MCF 10A (cell line): ENCODE measurements around the gene PLEKHM3. TPM values are rescaled to one million over a fixed set of nuclear protein-coding genes. Genes with fewer than 3 reads are reported as not detected.
A peak's percentile ranks its signal among the peaks of the same experiment; 100 is the strongest.

ENCODE experiments used
- BruUV-seq: library from RNA; stranded (reverse); fragments of 400-500 nt; replicated peaks from 2 replicates; lab custom pipeline; 2021; lab: Mats Ljungman, UMichigan
- CTCF ChIA-PET: fragments of 300-600 bp; sonication (Branson Sonifier 250); formaldehyde crosslinking; extraction: SDS; loops from one replicate; lab custom pipeline; 2021; ENCODE audit warnings: antibody characterized with exemption, inconsistent platforms; lab: Yijun Ruan, JAX
- POLR2A ChIA-PET: fragments of 300-600, 350-650 bp; sonication (Branson Sonifier 250); formaldehyde crosslinking; extraction: SDS; loops from one replicate; lab custom pipeline; 2020; ENCODE audit warnings: antibody characterized with exemption, inconsistent platforms; lab: Yijun Ruan, JAX
- DNase-seq: peaks from one replicate; pipeline ENCODE4 v3.0.0-alpha.2; 2018; ENCODE audit not compliant: unreplicated experiment
- H3K27ac Mint-ChIP-seq: one replicate; pipeline ENCODE4 v1.8.0; 2022; ENCODE audit warnings: mild to moderate bottlenecking, low read depth, mixed read lengths; ENCODE audit not compliant: unreplicated experiment
- H3K27me3 Mint-ChIP-seq: one replicate; pipeline ENCODE4 v1.8.0; 2022; ENCODE audit warnings: mixed read lengths; ENCODE audit not compliant: insufficient read depth, unreplicated experiment
- H3K36me3 Mint-ChIP-seq: one replicate; pipeline ENCODE4 v1.8.0; 2022; ENCODE audit warnings: mild to moderate bottlenecking, moderate library complexity, mixed read lengths; ENCODE audit not compliant: insufficient read depth, unreplicated experiment
- H3K4me1 Mint-ChIP-seq: one replicate; pipeline ENCODE4 v1.8.0; 2022; ENCODE audit warnings: mixed read lengths; ENCODE audit not compliant: insufficient read depth, unreplicated experiment
- H3K4me3 Mint-ChIP-seq: one replicate; pipeline ENCODE4 v1.8.0; 2022; ENCODE audit warnings: mild to moderate bottlenecking, moderate library complexity, mixed read lengths; ENCODE audit not compliant: unreplicated experiment
- H3K9me3 Mint-ChIP-seq: one replicate; pipeline ENCODE4 v1.8.0; 2022; ENCODE audit warnings: mixed read lengths; ENCODE audit not compliant: unreplicated experiment
- intact Hi-C: fragments of 100-400 bp; cut with micrococcal nuclease; formaldehyde crosslinking; loops from 2 replicates; pipeline ENCODE4 v1.14.1; 2022
- total RNA-seq: library from RNA; stranded (reverse); gene quantifications from 2 replicates; pipeline ENCODE4 v1.2.3, GENCODE V29; 2022
- TF ChIP-seq, protein P1 (sequence below): fragments of 200-600 bp; IDR thresholded peaks from one replicate; pipeline ENCODE4 v1.8.0; 2022; ENCODE audit warnings: antibody characterized with exemption, mild to moderate bottlenecking; ENCODE audit not compliant: unreplicated experiment

PLEKHM3 gene
- total RNA-seq, 1 experiment from 2014 or later: 5.4 TPM

DNA sequence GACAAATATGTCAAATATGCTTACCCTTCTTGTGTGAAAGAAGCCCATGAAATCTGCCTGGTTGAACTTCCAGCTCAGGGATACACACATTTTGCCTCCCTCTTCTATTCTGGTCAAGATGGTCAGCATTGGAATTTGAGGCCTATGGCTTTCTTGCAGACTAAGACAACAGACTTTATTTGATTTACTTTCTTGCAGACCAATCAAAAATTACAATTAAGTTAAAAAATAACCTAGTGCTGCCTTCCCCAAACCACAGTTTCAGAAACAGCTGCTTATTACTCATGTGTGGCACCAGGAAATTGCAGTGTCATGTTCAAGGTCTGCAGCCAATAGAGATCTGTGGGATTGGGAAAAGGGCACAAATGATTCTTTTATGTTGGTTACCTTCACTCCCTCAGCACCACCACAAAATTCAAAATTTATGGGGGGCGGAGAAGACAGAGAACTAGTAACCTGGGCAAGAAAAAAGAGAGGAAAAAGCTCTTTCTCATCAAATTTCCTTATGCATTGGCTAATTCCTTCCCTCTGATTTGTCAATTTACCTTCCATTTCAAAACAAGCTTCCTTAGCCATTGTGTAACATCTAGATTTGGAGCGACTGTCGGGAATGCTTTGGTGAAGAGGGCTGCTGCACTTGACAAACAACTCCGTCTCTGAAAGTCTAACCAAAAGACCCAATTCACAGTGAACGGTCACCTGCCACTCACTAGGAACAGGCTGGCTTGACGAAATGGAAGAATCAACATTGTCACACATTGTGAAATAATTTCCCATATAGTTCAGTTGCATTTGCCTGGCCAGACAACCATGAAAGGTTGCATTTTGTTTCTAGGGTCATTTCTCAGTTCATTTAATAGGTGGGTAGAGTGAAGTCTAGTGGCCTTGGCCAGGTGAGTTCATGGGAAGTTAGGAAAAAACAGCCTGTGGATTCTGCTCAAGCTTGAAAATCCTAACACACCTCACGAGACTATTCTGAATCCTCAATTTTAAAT is 155.2 kb downstream of the PLEKHM3 start:
- POLR2A ChIA-PET: interaction anchor here (0.9 to 1.1 kb wide), 2 partner anchors 9 to 13 kb away, joined by 3 to 4 read pairs; no protein-coding TSS in a partner anchor

DNA sequence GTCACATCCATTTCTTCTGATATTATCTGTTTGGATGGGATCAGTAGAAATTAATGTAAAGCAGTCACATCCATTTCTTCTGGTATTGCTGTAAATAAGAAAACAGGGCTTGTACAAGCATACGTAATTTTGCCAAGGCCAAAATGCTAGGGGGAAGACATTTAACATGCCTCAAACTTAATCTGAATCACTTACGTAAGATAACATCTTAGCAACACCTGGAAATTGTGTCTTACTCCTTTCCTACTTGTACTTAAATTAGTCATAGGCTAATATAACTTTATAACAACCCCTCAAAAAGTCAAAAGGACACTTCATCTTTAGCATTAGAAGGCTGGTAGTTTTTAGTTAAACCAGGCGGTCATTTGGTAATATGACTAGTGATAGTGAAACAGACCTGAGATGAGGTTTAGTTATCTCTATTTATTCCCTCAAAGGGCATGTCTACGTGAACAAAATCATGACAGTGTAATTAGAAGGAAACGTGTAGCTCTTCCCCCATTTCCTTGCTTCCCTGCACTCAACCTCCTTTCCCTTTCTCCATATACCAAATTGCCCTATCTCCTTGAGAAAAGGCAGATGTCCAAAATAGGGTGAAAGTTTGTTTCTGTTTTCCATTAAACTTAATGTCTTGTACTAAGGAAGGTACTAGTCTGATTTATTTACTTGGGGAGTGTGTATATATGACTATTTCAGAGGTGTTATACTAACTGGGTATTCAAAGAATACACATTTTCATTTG is 156.3 kb downstream of the PLEKHM3 start:
- Mint-ChIP-seq H3K4me3 (no peak overlapping the region), H3K27me3 (no peaks in the 10 kb centered on the region), H3K27ac (no peak overlapping the region), H3K9me3 (no peaks in the 10 kb centered on the region), H3K36me3 (no peaks in the 10 kb centered on the region), H3K4me1 (peaks cover 8% of the 10 kb centered on the region)
- CTCF ChIA-PET: interaction anchor here (0.6 kb wide), 1 partner anchor 63 kb away, joined by 3 read pairs; no protein-coding TSS in a partner anchor
- POLR2A ChIA-PET: interaction anchor here (0.6 to 0.9 kb wide), 4 partner anchors 14 to 384 kb away, joined by 3 to 4 read pairs (median 3); no protein-coding TSS in a partner anchor
- TF ChIP-seq, protein P1, sequence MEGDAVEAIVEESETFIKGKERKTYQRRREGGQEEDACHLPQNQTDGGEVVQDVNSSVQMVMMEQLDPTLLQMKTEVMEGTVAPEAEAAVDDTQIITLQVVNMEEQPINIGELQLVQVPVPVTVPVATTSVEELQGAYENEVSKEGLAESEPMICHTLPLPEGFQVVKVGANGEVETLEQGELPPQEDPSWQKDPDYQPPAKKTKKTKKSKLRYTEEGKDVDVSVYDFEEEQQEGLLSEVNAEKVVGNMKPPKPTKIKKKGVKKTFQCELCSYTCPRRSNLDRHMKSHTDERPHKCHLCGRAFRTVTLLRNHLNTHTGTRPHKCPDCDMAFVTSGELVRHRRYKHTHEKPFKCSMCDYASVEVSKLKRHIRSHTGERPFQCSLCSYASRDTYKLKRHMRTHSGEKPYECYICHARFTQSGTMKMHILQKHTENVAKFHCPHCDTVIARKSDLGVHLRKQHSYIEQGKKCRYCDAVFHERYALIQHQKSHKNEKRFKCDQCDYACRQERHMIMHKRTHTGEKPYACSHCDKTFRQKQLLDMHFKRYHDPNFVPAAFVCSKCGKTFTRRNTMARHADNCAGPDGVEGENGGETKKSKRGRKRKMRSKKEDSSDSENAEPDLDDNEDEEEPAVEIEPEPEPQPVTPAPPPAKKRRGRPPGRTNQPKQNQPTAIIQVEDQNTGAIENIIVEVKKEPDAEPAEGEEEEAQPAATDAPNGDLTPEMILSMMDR: no peak
- intact Hi-C loops: no loop called here
- no peak for DNase-seq
- no TSS peak for BruUV-seq

More for the DNA sequence above, 155.2 kb downstream of the PLEKHM3 start:
- peak; percentile 64 for DNase-seq
- TF ChIP-seq, protein P1: no peak
- H3K4me1 Mint-ChIP-seq: peaks cover 8% of the 10 kb centered on the region
- H3K27ac Mint-ChIP-seq: no peak overlapping the region
- H3K27me3 Mint-ChIP-seq: no peaks in the 10 kb centered on the region
- no TSS peak for BruUV-seq
- H3K9me3 Mint-ChIP-seq: no peaks in the 10 kb centered on the region
- CTCF ChIA-PET: interaction anchor here (0.6 to 1.1 kb wide), 2 partner anchors 44 to 305 kb away, joined by 3 to 4 read pairs; no protein-coding TSS in a partner anchor
- intact Hi-C loops: no loop called here
- H3K4me3 Mint-ChIP-seq: no peak overlapping the region
- no peaks in the 10 kb centered on the region for H3K36me3 Mint-ChIP-seq

DNA sequence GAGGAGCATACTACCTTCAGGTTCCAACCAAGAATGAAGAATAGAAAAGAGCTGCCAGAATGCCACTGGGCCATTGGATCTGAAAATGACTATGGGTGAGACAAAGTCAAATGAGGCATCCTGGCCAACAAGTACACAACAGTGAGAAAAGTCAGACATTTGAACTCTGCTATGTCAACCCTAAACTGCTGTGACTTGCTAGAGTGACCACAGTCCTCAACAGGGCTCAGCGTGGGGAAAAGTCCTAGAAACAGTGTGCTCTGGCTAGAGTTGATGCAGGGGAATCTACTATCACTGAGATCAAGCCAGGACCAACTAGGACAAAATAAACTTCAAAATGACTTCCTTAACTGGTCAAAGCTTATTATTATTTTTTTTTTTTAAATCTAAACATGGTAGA is 157.4 kb downstream of the PLEKHM3 start:
- Mint-ChIP-seq H3K4me1 (peaks cover 8% of the 10 kb centered on the region), H3K4me3 (no peak overlapping the region)

More for the DNA sequence above, 157.4 kb downstream of the PLEKHM3 start:
- intact Hi-C loops: no loop called here
- Mint-ChIP-seq H3K27me3 (no peaks in the 10 kb centered on the region), H3K36me3 (no peaks in the 10 kb centered on the region), H3K9me3 (no peaks in the 10 kb centered on the region), H3K27ac (no peak overlapping the region)
- no TSS peak for BruUV-seq
- DNase-seq: no peak
- CTCF ChIA-PET: interaction anchor here (0.6 kb wide), 1 partner anchor 152 kb away, joined by 3 read pairs; no protein-coding TSS in a partner anchor
- POLR2A ChIA-PET: no interaction called here
- TF ChIP-seq, protein P1: no peak
